ENCODE data around the gene TNFAIP2. TPM values are rescaled to one million over a fixed set of nuclear protein-coding genes. Genes with fewer than 3 reads are reported as not detected.

TNFAIP2 gene
- total and polyA plus RNA-seq, 9 of the 15 experiments (the other 6 are each of a cell fraction or from before 2014, with no cell fraction given) = 22.6 to 68.6 (median 44.6) TPM

DNA sequence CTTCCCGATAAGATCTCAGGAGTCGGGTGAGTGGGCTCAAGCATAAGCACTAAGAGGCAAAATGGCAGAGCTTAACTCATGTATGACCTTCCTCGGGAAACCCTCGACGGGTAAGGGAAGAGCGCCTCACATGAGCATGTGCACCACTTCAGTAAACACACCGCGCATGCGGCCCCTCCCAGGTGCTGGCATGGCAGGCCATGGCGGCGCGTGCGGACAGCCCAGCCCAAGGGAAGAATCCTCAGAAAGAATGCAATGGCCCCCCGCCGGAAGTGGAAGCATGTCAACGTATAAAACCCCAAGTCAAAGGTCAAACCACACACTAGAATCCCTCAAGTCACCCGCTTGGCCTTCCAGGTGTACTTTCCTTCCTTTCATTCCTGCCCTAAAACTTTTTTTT is 6.6 kb upstream of the TNFAIP2 start (continued):
- TF ChIP-seq HBP1 (CRISPR knock-in tag; IDR thresholded peaks at IDR 0.05) = no peak
- TF ChIP-seq MTA1 (IDR thresholded peaks at IDR 0.05; ENCODE audit: borderline replicate concordance) = 0 out of 2 replicates have a peak, but pooled peaks have one; percentile 19
- TF ChIP-seq MAX (CRISPR knock-in tag; IDR thresholded peaks at IDR 0.05) = peak; percentile 81
- TF ChIP-seq ZNF12 (CRISPR knock-in tag; IDR thresholded peaks at IDR 0.05) = no peak
- no peak for TF ChIP-seq ARID1B (IDR thresholded peaks at IDR 0.05)
- peak; percentile 68 for TF ChIP-seq CXXC5 (CRISPR knock-in tag; IDR thresholded peaks at IDR 0.05)
- TF ChIP-seq ZNF766 (CRISPR knock-in tag; conservative IDR thresholded peaks at IDR 0.05) = peak; percentile 58; the same call in 1 of the 2 replicates
- TF ChIP-seq E2F6 (IDR thresholded peaks at IDR 0.05; ENCODE audit: borderline replicate concordance in 1 of 2, extremely low read depth in 1 of 2, insufficient read depth in 1 of 2, insufficient read length in 1 of 2, low read depth in 1 of 2, low read length in 1 of 2, poor library complexity in 1 of 2, severe bottlenecking in 1 of 2) = peak; percentile 56 to 77
- TF ChIP-seq DMBX1 (CRISPR knock-in tag; IDR thresholded peaks at IDR 0.05; ENCODE audit: borderline replicate concordance) = peak; percentile 72; the same call in 1 of the 2 replicates
- TF ChIP-seq MIER1 (IDR thresholded peaks at IDR 0.05; ENCODE audit: low read depth) = no peak
- TF ChIP-seq, protein P1, sequence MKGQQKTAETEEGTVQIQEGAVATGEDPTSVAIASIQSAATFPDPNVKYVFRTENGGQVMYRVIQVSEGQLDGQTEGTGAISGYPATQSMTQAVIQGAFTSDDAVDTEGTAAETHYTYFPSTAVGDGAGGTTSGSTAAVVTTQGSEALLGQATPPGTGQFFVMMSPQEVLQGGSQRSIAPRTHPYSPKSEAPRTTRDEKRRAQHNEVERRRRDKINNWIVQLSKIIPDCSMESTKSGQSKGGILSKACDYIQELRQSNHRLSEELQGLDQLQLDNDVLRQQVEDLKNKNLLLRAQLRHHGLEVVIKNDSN (CRISPR knock-in tag; IDR thresholded peaks at IDR 0.05) = peak; percentile 13; the same call in 1 of the 2 replicates
- no peak for TF ChIP-seq LEF1 (IDR thresholded peaks at IDR 0.05)
- TF ChIP-seq MYC (IDR thresholded peaks at IDR 0.05; ENCODE audit: low read depth, low read length) = no peak
- TF ChIP-seq MYC (CRISPR knock-in tag; IDR thresholded peaks at IDR 0.05; ENCODE audit: borderline replicate concordance, low read depth) = peak; percentile 38; the same call in 1 of the 2 replicates
- TF ChIP-seq POLR2G (IDR thresholded peaks at IDR 0.05; ENCODE audit: low read depth, low read length) = peak; percentile 30; the same call in 1 of the 2 replicates
- TF ChIP-seq L3MBTL2 (IDR thresholded peaks at IDR 0.05) = peak; percentile 89
- TF ChIP-seq ZNF639 (CRISPR knock-in tag; conservative IDR thresholded peaks at IDR 0.05 in 1 of 2, IDR thresholded peaks at IDR 0.05 in 1 of 2) = 0 out of 4 replicates have a peak, but pooled peaks of 1 of the 2 experiments have one; percentile 16
- TF ChIP-seq NR2C2 (CRISPR knock-in tag; IDR thresholded peaks at IDR 0.05) = no peak
- peak; percentile 76 for TF ChIP-seq NR2C2 (tag; IDR thresholded peaks at IDR 0.05)
- peak; percentile 84 to 87 for TF ChIP-seq NRF1 (conservative IDR thresholded peaks at IDR 0.05 in 1 of 2, IDR thresholded peaks at IDR 0.05 in 1 of 2)
- TF ChIP-seq NR2C1 (IDR thresholded peaks at IDR 0.05) = peak; percentile 85
- TF ChIP-seq NR2C1 (tag; IDR thresholded peaks at IDR 0.05) = peak; percentile 79
- TF ChIP-seq ZNF3 (CRISPR knock-in tag; IDR thresholded peaks at IDR 0.05) = no peak
- peak; percentile 19; the same call in 1 of the 2 replicates for TF ChIP-seq HCFC1 (IDR thresholded peaks at IDR 0.05; ENCODE audit: low read depth, low read length)
- TF ChIP-seq ETV1 (tag; conservative IDR thresholded peaks at IDR 0.05; ENCODE audit: low read depth) = 0 out of 2 replicates have a peak, but pooled peaks have one; percentile 40

Measured in K562 (cell line).